Aorta (tissue), 5 donors: ENCODE results near the gene NCKAP5. TPM values are rescaled to one million over a fixed set of nuclear protein-coding genes. Genes with fewer than 3 reads are reported as not detected.

Source experiments
- ATAC-seq: fragments of 200-7000 bp; cut with Tn5 transposase; one replicate; pipeline ENCODE4 v1.9.1; 2022; ENCODE audit warnings: moderate library complexity; ENCODE audit not compliant: low FRiP score
- DNase-seq, 2 donors: peaks; one replicate each; pipeline ENCODE4 v3.0.0-alpha.2; 2020
- H3K27ac ChIP-seq, 2 donors: one replicate each; pipeline ENCODE4 v1.5.1; 2013; ENCODE audit warnings: low read length in 2 of 2, mild to moderate bottlenecking in 2 of 2, moderate library complexity in 2 of 2, control low read depth in 1 of 2, inconsistent platforms in 1 of 2, low read depth in 1 of 2
- H3K27me3 ChIP-seq, 2 donors: one replicate each; pipeline ENCODE4 v1.6.1; 2013; ENCODE audit warnings: control low read depth in 1 of 2, low read length in 1 of 2, mild to moderate bottlenecking in 1 of 2, moderate library complexity in 1 of 2; ENCODE audit not compliant: insufficient read depth in 2 of 2, control insufficient read depth in 1 of 2
- H3K36me3 ChIP-seq, 2 donors: one replicate each; pipeline ENCODE4 v1.6.1; 2013; ENCODE audit warnings: control low read depth in 1 of 2, low read length in 1 of 2, mild to moderate bottlenecking in 1 of 2; ENCODE audit not compliant: insufficient read depth in 2 of 2, control insufficient read depth in 1 of 2
- H3K4me1 ChIP-seq, 2 donors: one replicate each; pipeline ENCODE4 v1.6.1; 2013; ENCODE audit warnings: low read length in 2 of 2, control low read depth in 1 of 2, mild to moderate bottlenecking in 1 of 2, moderate library complexity in 1 of 2; ENCODE audit not compliant: insufficient read depth in 2 of 2, control insufficient read depth in 1 of 2
- H3K4me3 ChIP-seq, 2 donors: one replicate each; pipeline ENCODE4 v1.5.1; 2013; ENCODE audit warnings: low read length in 2 of 2, control low read depth in 1 of 2, mild to moderate bottlenecking in 1 of 2
- H3K9me3 ChIP-seq: one replicate; pipeline ENCODE4 v1.6.1; 2013; ENCODE audit warnings: mild to moderate bottlenecking, low read length; ENCODE audit not compliant: control insufficient read depth
- WGBS, 2 donors: extraction: QIAGEN DNeasy Blood & Tissue Kit; methylation state at CpG; one replicate each; pipeline ENCODE4 v1.1.7; 2013; 5-methylcytosine and 5-hydroxymethylcytosine counted together
- intact Hi-C, 2 donors: fragments of 100-400 bp; cut with DNase I; formaldehyde crosslinking; loops; one replicate each; pipeline versions ENCODE4 v1.14.2 to v1.15.0; 2022
- polyA plus RNA-seq, 2 donors: library from polyadenylated mRNA; stranded (reverse); fragments of 200-250 nt; gene quantifications; one replicate each; pipeline ENCODE4 v1.2.3, GENCODE V29; 2013
- total RNA-seq, 2 donors: library from RNA; stranded (reverse); fragmentation: NEBNext Ultra II Directional; extraction: Animal tissue kit (Norgen Biotek cat#: 25700); gene quantifications; one replicate each; pipeline ENCODE4 v1.2.1, GENCODE V29; 2021
- donor health status: healthy with polysubstance abuse.
- donor health status: Bipolar disorder and iron deficiency.
- donor health status: DM: no; HTN: no; CAD: no.
- donor health status: DM: no; HTN: no; CAD: no.
- donor health status: DM: yes; HTN: yes; CAD: no.

Gene NCKAP5
- total and polyA plus RNA-seq, 4 donors = 0.75 to 7.5 (median 2.4) TPM; not detected in 1

- Histone ChIP-seq H3K4me3 (no peak overlapping the region), H3K27me3 (no peaks in the 10 kb centered on the region), H3K9me3 (no peaks in the 10 kb centered on the region), H3K27ac (no peak overlapping the region), H3K4me1 (peaks cover 0 to 4% of the 10 kb centered on the region in 2 donors), H3K36me3 (no peaks in the 10 kb centered on the region)
- DNase-seq = no peak
- 91 to 93% methylated on average over 1 of the region's 1 CpG for WGBS, 2 donors
- intact Hi-C loops = no loop called here
- ATAC-seq = no peak
Measured at GRCh38 chr2:133322909-133323308, 245.4 kb downstream of the NCKAP5 start.

- Histone ChIP-seq H3K27me3 (no peaks in the 10 kb centered on the region), H3K4me3 (no peak overlapping the region), H3K4me1 (no peaks in the 10 kb centered on the region), H3K9me3 (no peaks in the 10 kb centered on the region), H3K36me3 (no peaks in the 10 kb centered on the region), H3K27ac (no peak overlapping the region)
- ATAC-seq (no peak), DNase-seq (no peak)
- WGBS, 2 donors = 77 to 84% methylated on average over 3 of the region's 3 CpGs
- intact Hi-C loops = no loop called here
Measured at GRCh38 chr2:133317178-133317577, 251.1 kb downstream of the NCKAP5 start.

- Histone ChIP-seq H3K27ac (no peak overlapping the region), H3K9me3 (no peaks in the 10 kb centered on the region), H3K27me3 (no peaks in the 10 kb centered on the region), H3K4me3 (no peak overlapping the region), H3K36me3 (no peaks in the 10 kb centered on the region), H3K4me1 (no peaks in the 10 kb centered on the region)
- no peak for ATAC-seq
- DNase-seq = no peak
- 34 to 62% methylated on average over 2 of the region's 2 CpGs for WGBS, 2 donors
- intact Hi-C loops = no loop called here
Measured at GRCh38 chr2:133316557-133316956, 251.7 kb downstream of the NCKAP5 start.

- no peak for ATAC-seq
- Histone ChIP-seq H3K27me3 (no peaks in the 10 kb centered on the region), H3K27ac (no peak overlapping the region), H3K4me3 (no peak overlapping the region), H3K4me1 (no peaks in the 10 kb centered on the region), H3K9me3 (no peaks in the 10 kb centered on the region), H3K36me3 (no peaks in the 10 kb centered on the region)
- intact Hi-C loops = no loop called here
- DNase-seq = no peak
- WGBS, 2 donors = 88% methylated on average over 6 of the region's 6 CpGs
Measured at GRCh38 chr2:133315280-133315679, 253.0 kb downstream of the NCKAP5 start.

GRCh38 chr2:133314795-133315194 is 253.5 kb downstream of the NCKAP5 start:
- H3K4me3 ChIP-seq = no peak overlapping the region
- H3K4me1 ChIP-seq = no peaks in the 10 kb centered on the region
- WGBS, 2 donors = 87 to 92% methylated on average over 4 of the region's 4 CpGs

GRCh38 chr2:133312038-133312729 is 256.1 kb downstream of the NCKAP5 start:
- no peak for DNase-seq
- Histone ChIP-seq H3K27ac (no peak overlapping the region), H3K9me3 (no peaks in the 10 kb centered on the region), H3K27me3 (no peaks in the 10 kb centered on the region), H3K4me3 (no peak overlapping the region), H3K36me3 (no peaks in the 10 kb centered on the region), H3K4me1 (no peaks in the 10 kb centered on the region)
- intact Hi-C loops = no loop called here
- 79 to 81% methylated on average over 4 of the region's 4 CpGs for WGBS, 2 donors
- ATAC-seq = no peak

More at GRCh38 chr2:133314795-133315194, 253.5 kb downstream of the NCKAP5 start:
- ATAC-seq = no peak
- Histone ChIP-seq H3K27ac (no peak overlapping the region), H3K9me3 (no peaks in the 10 kb centered on the region), H3K36me3 (no peaks in the 10 kb centered on the region), H3K27me3 (no peaks in the 10 kb centered on the region)
- intact Hi-C loops = no loop called here
- no peak for DNase-seq

- DNase-seq = no peak
- no peak overlapping the region for H3K4me3 ChIP-seq
- H3K36me3 ChIP-seq = no peaks in the 10 kb centered on the region
- H3K27ac ChIP-seq = no peak overlapping the region
- intact Hi-C loops = no loop called here
- WGBS, 2 donors = 85 to 90% methylated on average over 2 of the region's 2 CpGs
- no peaks in the 10 kb centered on the region for H3K27me3 ChIP-seq
- no peak for ATAC-seq
- H3K9me3 ChIP-seq = no peaks in the 10 kb centered on the region
- no peaks in the 10 kb centered on the region for H3K4me1 ChIP-seq
Measured at GRCh38 chr2:133306236-133306635, 262.0 kb downstream of the NCKAP5 start.

GRCh38 chr2:133304344-133304743 is 263.9 kb downstream of the NCKAP5 start:
- 45 to 55% methylated on average over 3 of the region's 3 CpGs for WGBS, 2 donors
- H3K27me3 ChIP-seq = no peaks in the 10 kb centered on the region
- H3K4me1 ChIP-seq = no peaks in the 10 kb centered on the region
- no peak overlapping the region for H3K27ac ChIP-seq
- H3K36me3 ChIP-seq = no peaks in the 10 kb centered on the region
- intact Hi-C loops = no loop called here
- no peak overlapping the region for H3K4me3 ChIP-seq
- ATAC-seq (no peak), DNase-seq (no peak)
- no peaks in the 10 kb centered on the region for H3K9me3 ChIP-seq

DNA sequence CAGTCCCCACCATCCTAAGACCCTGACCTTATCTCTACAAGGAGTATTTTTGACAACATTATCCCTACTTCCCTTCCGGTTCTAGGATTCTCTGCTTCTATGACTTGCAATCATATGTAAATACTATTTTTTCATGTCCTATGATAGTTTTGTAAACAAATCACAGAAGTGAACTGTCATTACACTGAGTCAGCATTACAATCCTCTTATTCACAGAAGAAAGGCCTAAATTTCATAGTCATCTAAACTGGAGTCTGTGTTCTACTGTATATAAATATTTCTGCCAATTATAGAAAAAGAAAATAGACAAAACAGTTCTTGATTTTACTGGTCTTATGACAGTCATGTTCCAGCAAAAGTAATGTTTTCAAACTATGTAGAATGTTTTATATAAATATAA is 265.1 kb downstream of the NCKAP5 start:
- ATAC-seq (no peak), DNase-seq (no peak)
- Histone ChIP-seq H3K4me3 (no peak overlapping the region), H3K4me1 (no peaks in the 10 kb centered on the region), H3K36me3 (no peaks in the 10 kb centered on the region), H3K27ac (no peak overlapping the region), H3K9me3 (no peaks in the 10 kb centered on the region), H3K27me3 (no peaks in the 10 kb centered on the region)
- WGBS, 2 donors = 57 to 63% methylated on average over 1 of the region's 1 CpG
- intact Hi-C loops = no loop called here
